HCT116 (cell line): ENCODE results near the gene LINGO1. TPM values are rescaled to one million over a fixed set of nuclear protein-coding genes. Genes with fewer than 3 reads are reported as not detected.
A peak's percentile ranks its signal among the peaks of the same experiment; 100 is the strongest.

Source experiments
- ATAC-seq: fragments of 200-7000 bp; cut with Tn5 transposase; 2 replicates; pipeline ENCODE4 v1.9.1; 2020; ENCODE audit warnings: mild to moderate bottlenecking, moderate library complexity
- BruUV-seq: library from RNA; stranded (reverse); fragments of 400-500 nt; replicated peaks from 2 replicates; lab custom pipeline; 2021; lab: Mats Ljungman, UMichigan
- CTCF ChIA-PET: fragments of 300-600 bp; sonication (Branson Sonifier 250); formaldehyde crosslinking; loops from one replicate; lab custom pipeline; 2021; ENCODE audit warnings: antibody characterized with exemption; lab: Charles Lee
- POLR2A ChIA-PET: fragments of 300-600, 350-600 bp; sonication (Branson Sonifier 250); formaldehyde crosslinking; loops from one replicate; lab custom pipeline; 2021; ENCODE audit warnings: antibody characterized with exemption; lab: Charles Lee
- RAD21 ChIA-PET, 2 experiments: fragments of 300-600 bp; sonication (Branson Sonifier 250); formaldehyde crosslinking; loops; one replicate each; lab custom pipeline; 2023; ENCODE audit warnings: low total read pairs in 2 of 2; ENCODE audit not compliant: uncharacterized antibody in 2 of 2, unreplicated experiment in 2 of 2, low non-redundant PET in 1 of 2; lab: Charles Lee
- DNase-seq: peaks from one replicate; pipeline ENCODE4 v3.0.0-alpha.2; 2010; ENCODE audit warnings: low read depth, low spot score
- H2AFZ ChIP-seq: fragments of 200-600 bp; shearing (Covaris generic), sonication (generic); 2 replicates; pipeline ENCODE4 v1.6.1; 2017; ENCODE audit warnings: low read depth, mixed run types, mixed read lengths, antibody characterized with exemption, low read length; ENCODE audit not compliant: poor library complexity, severe bottlenecking
- H3K27ac ChIP-seq: 2 replicates; pipeline ENCODE4 v1.5.1; 2012; ENCODE audit warnings: low read depth, low read length
- H3K27me3 ChIP-seq: fragments of 200-600 bp; sonication (generic); 2 replicates; pipeline ENCODE4 v1.6.1; 2016; ENCODE audit warnings: mixed run types, low read length, mixed read lengths; ENCODE audit not compliant: insufficient read depth
- H3K36me3 ChIP-seq, 2 experiments: fragments of 200-500 bp in 1 of 2; fragments of 200-600 bp in 1 of 2; sonication (Bioruptor generic) in 1 of 2; sonication (generic) in 1 of 2; 2 replicates each; pipeline versions ENCODE4 v1.5.1 to v1.6.1; 2014 to 2016; ENCODE audit warnings: low read length in 2 of 2, inconsistent platforms in 1 of 2, mixed read lengths in 1 of 2, mixed run types in 1 of 2; ENCODE audit not compliant: insufficient read depth in 2 of 2, control insufficient read depth in 1 of 2
- H3K4me1 ChIP-seq, 2 experiments: fragments of 200-600 bp in 1 of 2; sonication (generic) in 1 of 2; 2 replicates each; pipeline versions ENCODE4 v1.5.1 to v1.6.1; 2012 to 2017; ENCODE audit warnings: low read length in 2 of 2, inconsistent platforms in 1 of 2, mild to moderate bottlenecking in 1 of 2, mixed read lengths in 1 of 2, mixed run types in 1 of 2, moderate library complexity in 1 of 2; ENCODE audit not compliant: insufficient read depth in 2 of 2, control insufficient read depth in 1 of 2
- H3K4me2 ChIP-seq: fragments of 200-600 bp; sonication (generic); 2 replicates; pipeline ENCODE4 v1.6.1; 2017; ENCODE audit warnings: mixed run types, low read length, mixed read lengths
- H3K4me3 ChIP-seq, 2 experiments: fragments of 200-600 bp in 1 of 2; sonication (generic) in 1 of 2; replicated peaks in 1 of 2; 2 replicates each; pipeline ENCODE4 v1.5.1; 2011 to 2016; ENCODE audit warnings: low read length in 2 of 2, control low read depth in 1 of 2, low read depth in 1 of 2, mild to moderate bottlenecking in 1 of 2, mixed read lengths in 1 of 2, mixed run types in 1 of 2
- H3K79me2 ChIP-seq: fragments of 200-600 bp; sonication (generic); 2 replicates; pipeline ENCODE4 v1.6.1; 2017; ENCODE audit warnings: mild to moderate bottlenecking, mixed run types, low read length, moderate library complexity, mixed read lengths; ENCODE audit not compliant: insufficient read depth
- H3K9ac ChIP-seq: fragments of 200-600 bp; sonication (generic); 2 replicates; pipeline ENCODE4 v1.6.1; 2016; ENCODE audit warnings: low read length, mixed read lengths
- H3K9me2 ChIP-seq: fragments of 200-600 bp; sonication (generic), shearing (Covaris generic); 2 replicates; pipeline ENCODE4 v1.6.1; 2017; ENCODE audit warnings: mixed run types, mild to moderate bottlenecking, moderate library complexity; ENCODE audit not compliant: insufficient read depth
- H3K9me3 ChIP-seq, 2 experiments: fragments of 200-500 bp in 1 of 2; fragments of 200-600 bp in 1 of 2; sonication (Bioruptor generic) in 1 of 2; sonication (generic) in 1 of 2; 2 replicates each; pipeline ENCODE4 v1.6.1; 2014 to 2017; ENCODE audit warnings: low read length in 2 of 2, mixed read lengths in 2 of 2, inconsistent platforms in 1 of 2, low read depth in 1 of 2, mild to moderate bottlenecking in 1 of 2, mixed run types in 1 of 2, moderate library complexity in 1 of 2; ENCODE audit not compliant: control insufficient read depth in 1 of 2, insufficient read depth in 1 of 2
- H4K20me1 ChIP-seq: fragments of 200-600 bp; sonication (generic), shearing (Covaris generic); 2 replicates; pipeline ENCODE4 v1.6.1; 2017; ENCODE audit warnings: mixed run types, mild to moderate bottlenecking, moderate library complexity; ENCODE audit not compliant: insufficient read depth
- ATF3 ChIP-seq: IDR thresholded peaks from 2 replicates; pipeline ENCODE4 v1.6.1; 2012
- EZH2 ChIP-seq: fragments of 200-600 bp; sonication (generic); IDR thresholded peaks from 2 replicates; pipeline ENCODE4 v1.6.1; 2017; ENCODE audit warnings: antibody characterized with exemption, mixed run types
- FOSL1 ChIP-seq: IDR thresholded peaks from 2 replicates; pipeline ENCODE4 v1.6.1; 2012; ENCODE audit warnings: low read depth
- POLR2A ChIP-seq: IDR thresholded peaks from 2 replicates; pipeline ENCODE4 v1.7.0; 2011; ENCODE audit warnings: borderline replicate concordance; ENCODE audit not compliant: insufficient read depth, insufficient read length; ENCODE audit errors: extremely low read depth
- POLR2AphosphoS5 ChIP-seq: IDR thresholded peaks from 2 replicates; pipeline ENCODE4 v1.6.1; 2011; ENCODE audit warnings: mild to moderate bottlenecking, low read depth, low read length, moderate library complexity
- RAD21 ChIP-seq: IDR thresholded peaks from 2 replicates; pipeline ENCODE4 v1.6.1; 2012; ENCODE audit warnings: low read depth, mild to moderate bottlenecking
- SP1 ChIP-seq: IDR thresholded peaks from 2 replicates; pipeline ENCODE4 v1.6.1; 2012; ENCODE audit warnings: low read depth
- SRF ChIP-seq: IDR thresholded peaks from 2 replicates; pipeline ENCODE4 v1.6.1; 2012; ENCODE audit warnings: low read depth
- ZNF274 ChIP-seq: fragments of 200-500 bp; sonication (Bioruptor generic); IDR thresholded peaks from 2 replicates; pipeline ENCODE4 v1.6.1; 2014; ENCODE audit warnings: mild to moderate bottlenecking, low read depth, low read length, inconsistent platforms
- intact Hi-C: fragments of 100-400 bp; cut with micrococcal nuclease; formaldehyde crosslinking; loops from 2 replicates; pipeline ENCODE4 v1.10.0; 2022
- total RNA-seq: library from RNA; stranded (reverse); gene quantifications from one replicate; pipeline ENCODE4 v1.2.1, GENCODE V29; 2021; ENCODE audit not compliant: unreplicated experiment
- TF ChIP-seq, protein P1 (sequence below): IDR thresholded peaks from 2 replicates; pipeline ENCODE4 v1.6.1; 2011; ENCODE audit warnings: mild to moderate bottlenecking, low read length, moderate library complexity; ENCODE audit not compliant: insufficient replicate concordance; ENCODE audit errors: extremely low read depth

LINGO1 gene
- total RNA-seq, 1 experiment from 2014 or later: 15.6 TPM

GRCh38 chr15:77599357-77599756, 33.4 kb downstream of the LINGO1 start:
- BruUV-seq: TSS peak; percentile 31
- ChIA-PET POLR2A (interaction anchor here (0.8 to 1.1 kb wide), 3 partner anchors 9 to 56 kb away, joined by 3 to 6 read pairs (median 3); no protein-coding TSS in a partner anchor), RAD21 (no interaction called here), CTCF (interaction anchor here (1.1 to 1.9 kb wide), 5 partner anchors 18 to 492 kb away, joined by 3 to 12 read pairs (median 6); partner anchors contain the start of gene LINGO1)
- peak overlapping the region; percentile 4 for H2AFZ ChIP-seq
- H3K4me1 ChIP-seq: peaks cover 2 to 14% of the 10 kb centered on the region in 2 experiments; a peak in 3 of 4 replicates
- H3K27me3 ChIP-seq: no peaks in the 10 kb centered on the region
- no peaks in the 10 kb centered on the region for H3K36me3 ChIP-seq
- no peaks in the 10 kb centered on the region for H3K79me2 ChIP-seq
- 0 out of 2 replicates have a peak overlapping the region, but pooled peaks have one; percentile 16 for H3K9ac ChIP-seq
- TF ChIP-seq FOSL1 (no peak), RAD21 (no peak), EZH2 (no peak), POLR2AphosphoS5 (no peak), SRF (no peak), POLR2A (no peak), ZNF274 (no peak), ATF3 (no peak), SP1 (no peak)
- TF ChIP-seq, protein P1, sequence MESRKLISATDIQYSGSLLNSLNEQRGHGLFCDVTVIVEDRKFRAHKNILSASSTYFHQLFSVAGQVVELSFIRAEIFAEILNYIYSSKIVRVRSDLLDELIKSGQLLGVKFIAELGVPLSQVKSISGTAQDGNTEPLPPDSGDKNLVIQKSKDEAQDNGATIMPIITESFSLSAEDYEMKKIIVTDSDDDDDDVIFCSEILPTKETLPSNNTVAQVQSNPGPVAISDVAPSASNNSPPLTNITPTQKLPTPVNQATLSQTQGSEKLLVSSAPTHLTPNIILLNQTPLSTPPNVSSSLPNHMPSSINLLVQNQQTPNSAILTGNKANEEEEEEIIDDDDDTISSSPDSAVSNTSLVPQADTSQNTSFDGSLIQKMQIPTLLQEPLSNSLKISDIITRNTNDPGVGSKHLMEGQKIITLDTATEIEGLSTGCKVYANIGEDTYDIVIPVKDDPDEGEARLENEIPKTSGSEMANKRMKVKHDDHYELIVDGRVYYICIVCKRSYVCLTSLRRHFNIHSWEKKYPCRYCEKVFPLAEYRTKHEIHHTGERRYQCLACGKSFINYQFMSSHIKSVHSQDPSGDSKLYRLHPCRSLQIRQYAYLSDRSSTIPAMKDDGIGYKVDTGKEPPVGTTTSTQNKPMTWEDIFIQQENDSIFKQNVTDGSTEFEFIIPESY: no peak
- no peak overlapping the region for H3K4me3 ChIP-seq
- H3K4me2 ChIP-seq: peak overlapping the region; percentile 47
- intact Hi-C loops: no loop called here
- H3K9me3 ChIP-seq: no peaks in the 10 kb centered on the region
- peak overlapping the region; percentile 44; the same call in 1 of the 2 replicates for H3K27ac ChIP-seq
- no peak for ATAC-seq
- DNase-seq: no peak
- no peaks in the 10 kb centered on the region for H3K9me2 ChIP-seq
- H4K20me1 ChIP-seq: no peaks in the 10 kb centered on the region
